Lower leg skin (tissue), 4 donors: ENCODE data around the gene SLC8A2. TPM values are rescaled to one million over a fixed set of nuclear protein-coding genes. Genes with fewer than 3 reads are reported as not detected.
"Not testable (repeated sequence)": the region's sequence is repeated elsewhere in the genome, so short reads cannot be mapped to it uniquely, and the experiment has no call there.

Experiments
- DNase-seq, 2 donors: peaks; one replicate each; pipeline ENCODE4 v3.0.0-alpha.2; 2019; ENCODE audit warnings: low spot score in 2 of 2
- H3K4me3 ChIP-seq: fragments of 200-600 bp; sonication (generic); 2 replicates; pipeline ENCODE4 v1.5.1; 2017; ENCODE audit warnings: mild to moderate bottlenecking, low read depth; ENCODE audit not compliant: poor library complexity, severe bottlenecking
- CTCF ChIP-seq, 3 donors: fragments of 450-650 bp; IDR thresholded peaks; one replicate each; pipeline ENCODE4 v1.5.1; 2016; ENCODE audit warnings: antibody characterized with exemption in 3 of 3, mild to moderate bottlenecking in 3 of 3, moderate library complexity in 2 of 3
- POLR2A ChIP-seq, 2 donors: fragments of 450-650 bp; IDR thresholded peaks; one replicate each; pipeline ENCODE4 v1.6.1; 2016 to 2017; ENCODE audit warnings: antibody characterized with exemption in 2 of 2, mild to moderate bottlenecking in 1 of 2, moderate library complexity in 1 of 2
- WGBS, 2 donors: methylation state at CpG; one replicate each; pipeline ENCODE4 v1.1.5; 2018; 5-methylcytosine and 5-hydroxymethylcytosine counted together
- intact Hi-C: fragments of 100-400 bp; cut with DNase I; formaldehyde crosslinking; loops from one replicate; pipeline ENCODE4 v1.15.0; 2023; ENCODE audit warnings: low total_unique reads
- total RNA-seq, 4 donors: library from RNA; depleted of rRNA; stranded (reverse); fragments of >200 nt; gene quantifications; one replicate each; pipeline ENCODE4 v1.1.0, GENCODE V29; 2016

Gene SLC8A2
- total RNA-seq, 4 donors from 2014 or later = 0.38 to 2.3 (median 1.6) TPM; not detected in 1

- no peak for TF ChIP-seq POLR2A (IDR thresholded peaks at IDR 0.05)
- TF ChIP-seq CTCF (IDR thresholded peaks at IDR 0.05) = no peak
- DNase-seq = no peak
- H3K4me3 ChIP-seq = no peak overlapping the region
- 76 to 85% methylated on average over 15 to 19 of the region's 19 CpGs for WGBS, 2 donors
- intact Hi-C loops = no loop called here
These were observed 16.1 kb upstream of the SLC8A2 start for GRCh38 chr19:47487551-47488515.

- DNase-seq = no peak
- H3K4me3 ChIP-seq = no peak overlapping the region
- no peak for TF ChIP-seq POLR2A (IDR thresholded peaks at IDR 0.05)
- no peak for TF ChIP-seq CTCF (IDR thresholded peaks at IDR 0.05)
- WGBS, 2 donors = 65 to 79% methylated on average over 6 to 8 of the region's 9 CpGs
- intact Hi-C loops = no loop called here
These were observed 15.2 kb upstream of the SLC8A2 start for GRCh38 chr19:47486900-47487299.

- H3K4me3 ChIP-seq, DNase-seq, intact Hi-C loops: not testable (repeated sequence)
- WGBS, 2 donors = 77 to 84% methylated on average over 13 of the region's 13 CpGs
These were observed 14.5 kb upstream of the SLC8A2 start for GRCh38 chr19:47486220-47486619.

- intact Hi-C loops = no loop called here
- DNase-seq = no peak
- TF ChIP-seq CTCF (IDR thresholded peaks at IDR 0.05) = no peak
- no peak for TF ChIP-seq POLR2A (IDR thresholded peaks at IDR 0.05)
- no peak overlapping the region for H3K4me3 ChIP-seq
- WGBS, 2 donors = 79 to 85% methylated on average over 6 of the region's 6 CpGs
These were observed 13.5 kb upstream of the SLC8A2 start for GRCh38 chr19:47485210-47485609.

- no peak for TF ChIP-seq CTCF (IDR thresholded peaks at IDR 0.05)
- TF ChIP-seq POLR2A (IDR thresholded peaks at IDR 0.05) = no peak
- intact Hi-C loops = no loop called here
- peak within 1 kb of the TSS; percentile 35 for H3K4me3 ChIP-seq
- peak; percentile 84 to 97 for DNase-seq
- 2% methylated on average over 54 to 57 of the region's 57 CpGs for WGBS, 2 donors
These were observed 12.4 kb upstream of the SLC8A2 start, which contains the start of gene KPTN for GRCh38 chr19:47483800-47484690. Gene KPTN, minus strand, starts transcription at chr19:47484219. Its CDS starts 59 bp downstream, at chr19:47484160.

GRCh38 chr19:47483200-47483599, 11.5 kb upstream of the SLC8A2 start:
- no peak overlapping the region for H3K4me3 ChIP-seq
- TF ChIP-seq CTCF (IDR thresholded peaks at IDR 0.05) (no peak), POLR2A (IDR thresholded peaks at IDR 0.05) (no peak)
- DNase-seq = no peak
- intact Hi-C loops = no loop called here
- WGBS, 2 donors = 89 to 91% methylated on average over 15 of the region's 15 CpGs
